ENCODE results near the gene HLA-DQB1. TPM values are rescaled to one million over a fixed set of nuclear protein-coding genes. Genes with fewer than 3 reads are reported as not detected.

HLA-DQB1 gene
- total and polyA plus RNA-seq, 2 donors (not counting 3 experiments of a cell fraction or from before 2014, with no cell fraction given) = not detected

DNA sequence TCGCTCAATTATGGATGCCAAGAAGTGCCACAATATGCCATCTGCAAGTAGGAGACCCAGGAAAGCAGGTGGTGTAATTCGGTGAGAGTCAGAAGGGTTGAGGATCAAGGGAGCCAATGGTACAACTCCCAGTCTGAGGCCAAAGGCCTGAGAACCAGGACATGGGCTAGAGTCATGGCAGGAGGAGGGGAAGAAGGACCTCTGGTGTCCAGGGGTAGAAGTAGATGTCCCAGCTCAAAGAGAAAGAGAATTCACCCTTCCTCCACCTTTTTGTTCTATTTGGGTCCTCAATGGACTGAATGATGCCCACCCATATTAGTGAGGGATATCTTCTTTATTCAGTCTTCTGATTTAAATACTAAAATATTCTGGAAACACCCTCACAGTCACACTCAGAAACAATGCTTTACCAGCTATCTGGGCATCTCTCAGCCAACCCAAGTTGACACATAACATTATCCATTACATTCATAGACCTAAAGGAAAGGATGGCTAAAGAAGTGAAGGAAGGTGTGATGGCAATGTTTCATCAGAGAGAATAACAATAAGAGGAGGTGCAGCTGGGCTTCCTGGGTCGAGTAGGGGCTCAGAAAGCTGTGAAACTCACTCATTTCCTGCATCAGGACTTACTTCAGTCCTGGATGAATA lies 50.4 kb downstream of the HLA-DQB1 start:
- Histone ChIP-seq H3K27ac (ENCODE audit: insufficient read depth, low read depth, low read length) (no peak overlapping the region), H3K9me1 (replicated peaks; ENCODE audit: control insufficient read depth, extremely low read depth, insufficient read depth, low read length) (no peaks in the 10 kb centered on the region), H4K20me1 (replicated peaks; ENCODE audit: control insufficient read depth, extremely low read depth, insufficient read depth, low read length) (no peaks in the 10 kb centered on the region), H3K9me3 (replicated peaks; ENCODE audit: control insufficient read depth, insufficient read depth, low read length) (no peaks in the 10 kb centered on the region), H3K4me2 (ENCODE audit: insufficient read depth, low read length) (no peak overlapping the region), H3K79me2 (ENCODE audit: control insufficient read depth, insufficient read depth, low read length) (no peaks in the 10 kb centered on the region), H2AFZ (ENCODE audit: low read depth, low read length) (no peak overlapping the region), H3K4me3 (replicated peaks in 1 of 3; ENCODE audit: insufficient read depth in 1 of 3, low read depth in 1 of 3, low read length in 3 of 3) (no peak overlapping the region), H3K9ac (replicated peaks; ENCODE audit: extremely low read depth, insufficient read depth, low read length) (no peak overlapping the region), H3K4me1 (ENCODE audit: control insufficient read depth, extremely low read depth, insufficient read depth, low read length) (no peaks in the 10 kb centered on the region), H3K36me3 (ENCODE audit: control insufficient read depth in 2 of 2, extremely low read depth in 1 of 2, insufficient read depth in 2 of 2, low read length in 2 of 2) (no peaks in the 10 kb centered on the region), H3K27me3 (ENCODE audit: control insufficient read depth in 2 of 2, insufficient read depth in 2 of 2, low read length in 2 of 2) (peaks cover 0 to 4% of the 10 kb centered on the region in 2 experiments)
- BruUV-seq (replicated peaks) = no TSS peak
- CTCF ChIA-PET = no interaction called here
- no peak for FAIRE-seq
- no peak for TF ChIP-seq GATA2 (IDR thresholded peaks at IDR 0.05; ENCODE audit: insufficient read depth, insufficient read length, low read depth, low read length)
- no peak for TF ChIP-seq CTCF (IDR thresholded peaks at IDR 0.05; ENCODE audit: extremely low read depth in 1 of 2, insufficient read depth in 1 of 2, low read depth in 1 of 2, low read length in 2 of 2)
- TF ChIP-seq JUN (IDR thresholded peaks at IDR 0.05; ENCODE audit: borderline replicate concordance, insufficient read depth, insufficient read length, low read depth) = no peak
- TF ChIP-seq MYC (IDR thresholded peaks at IDR 0.05; ENCODE audit: low read depth, low read length) = no peak
- no peak for TF ChIP-seq POLR2AphosphoS5 (IDR thresholded peaks at IDR 0.05; ENCODE audit: insufficient read depth, low read depth, low read length)
- no peak for TF ChIP-seq EZH2 (IDR thresholded peaks at IDR 0.05; ENCODE audit: borderline replicate concordance, low read depth, low read length, severe bottlenecking)
- no peak for TF ChIP-seq POLR2A (IDR thresholded peaks at IDR 0.05; ENCODE audit: low read depth, low read length)
- no peak for TF ChIP-seq MAX (IDR thresholded peaks at IDR 0.05; ENCODE audit: insufficient read depth, insufficient read length)
- TF ChIP-seq FOS (IDR thresholded peaks at IDR 0.05; ENCODE audit: borderline replicate concordance, insufficient read depth, low read length) = no peak
- intact Hi-C loops (cut with micrococcal nuclease) = no loop called here
- dilution Hi-C loops (cut with MboI; ENCODE audit: extremely low pct_ligation_motif_present, low sequenced_read_pairs) = no loop called here
- POLR2A ChIA-PET = no interaction called here
- no peak for DNase-seq (ENCODE audit: low read depth, low spot score)
